H1 (cell line): ENCODE measurements around the gene ZNF483. TPM values are rescaled to one million over a fixed set of nuclear protein-coding genes. Genes with fewer than 3 reads are reported as not detected.
A peak's percentile ranks its signal among the peaks of the same experiment; 100 is the strongest.

Source experiments
- CTCF ChIA-PET: fragments of 300-600 bp; sonication (Branson Sonifier 250); formaldehyde crosslinking; loops from one replicate; lab custom pipeline; 2021; ENCODE audit not compliant: partially characterized antibody; lab: Charles Lee
- POLR2A ChIA-PET: fragments of 300-600 bp; sonication (Branson Sonifier 250); formaldehyde crosslinking; loops from one replicate; lab custom pipeline; 2021; ENCODE audit warnings: inconsistent platforms; ENCODE audit not compliant: partially characterized antibody; lab: Charles Lee
- DNase-seq, 2 experiments: peaks; one replicate each; pipeline versions ENCODE4 v3.0.0 to v3.0.0-alpha.2; 2010 to 2022; ENCODE audit warnings: low spot score in 2 of 2, low read depth in 1 of 2, mixed read lengths in 1 of 2
- FAIRE-seq: peaks from 2 replicates; lab custom pipeline; 2011; peaks lifted over from hg19 to GRCh38; lab: Jason Lieb, UNC
- H2AFZ ChIP-seq: 2 replicates; pipeline ENCODE4 v1.8.1; 2012; ENCODE audit warnings: low read length, inconsistent platforms
- H2AK5ac ChIP-seq: 2 replicates; pipeline ENCODE4 v1.6.1; 2013; ENCODE audit warnings: low read depth, low read length
- H2BK120ac ChIP-seq: replicated peaks from 2 replicates; pipeline ENCODE3; 2013; ENCODE audit warnings: low read depth, low read length, inconsistent platforms
- H2BK12ac ChIP-seq: 2 replicates; pipeline ENCODE4 v1.6.1; 2013; ENCODE audit warnings: low read depth, low read length
- H2BK15ac ChIP-seq: 2 replicates; pipeline ENCODE4 v1.6.1; 2013; ENCODE audit warnings: low read length
- H2BK20ac ChIP-seq: 2 replicates; pipeline ENCODE4 v1.6.1; 2013; ENCODE audit warnings: low read length
- H2BK5ac ChIP-seq: 2 replicates; pipeline ENCODE4 v1.6.1; 2013; ENCODE audit warnings: low read depth, low read length
- H3K14ac ChIP-seq: 2 replicates; pipeline ENCODE4 v1.6.1; 2013; ENCODE audit warnings: inconsistent platforms; ENCODE audit not compliant: insufficient read length
- H3K18ac ChIP-seq: 2 replicates; pipeline ENCODE4 v1.6.1; 2013; ENCODE audit warnings: low read length; ENCODE audit errors: extremely low read depth
- H3K23ac ChIP-seq: 2 replicates; pipeline ENCODE4 v1.6.1; 2013; ENCODE audit warnings: inconsistent platforms; ENCODE audit not compliant: insufficient read length
- H3K23me2 ChIP-seq: 2 replicates; pipeline ENCODE4 v1.6.1; 2013; ENCODE audit warnings: low read depth, low read length
- H3K27ac ChIP-seq: 2 replicates; pipeline ENCODE4 v1.6.1; 2011; ENCODE audit warnings: low read depth, low read length, inconsistent platforms
- H3K27me3 ChIP-seq, 4 experiments: replicated peaks in 1 of 4; 1 replicate in 1 of 4; 2 replicates in 3 of 4; pipeline versions ENCODE4 v1.6.1 to v1.8.1; 2011 to 2013; ENCODE audit warnings: low read length in 3 of 4, mild to moderate bottlenecking in 3 of 4, inconsistent platforms in 2 of 4, mixed read lengths in 2 of 4, moderate library complexity in 1 of 4; ENCODE audit not compliant: control insufficient read depth in 3 of 4, insufficient read depth in 3 of 4; ENCODE audit errors: extremely low read depth in 1 of 4
- H3K36me3 ChIP-seq, 4 experiments: 2 replicates each; pipeline versions ENCODE4 v1.6.1 to v1.8.1; 2011 to 2013; ENCODE audit warnings: mild to moderate bottlenecking in 4 of 4, low read length in 3 of 4, moderate library complexity in 2 of 4, control low read depth in 1 of 4, inconsistent platforms in 1 of 4; ENCODE audit not compliant: insufficient read depth in 4 of 4, control insufficient read depth in 2 of 4
- H3K4ac ChIP-seq: replicated peaks from 2 replicates; pipeline ENCODE3; 2013; ENCODE audit warnings: low read length, low read depth, mixed read lengths, inconsistent platforms; ENCODE audit not compliant: insufficient read length
- H3K4me1 ChIP-seq, 4 experiments: replicated peaks in 1 of 4; 1 replicate in 1 of 4; 2 replicates in 3 of 4; pipeline versions ENCODE4 v1.6.1 to v1.8.1; 2011 to 2013; ENCODE audit warnings: low read length in 3 of 4, inconsistent platforms in 2 of 4, mixed read lengths in 1 of 4; ENCODE audit not compliant: insufficient read depth in 4 of 4, control insufficient read depth in 3 of 4
- H3K4me2 ChIP-seq, 2 experiments: 2 replicates each; pipeline versions ENCODE4 v1.6.1 to v1.8.1; 2011 to 2013; ENCODE audit warnings: low read depth in 2 of 2, low read length in 2 of 2, control low read depth in 1 of 2, inconsistent platforms in 1 of 2, mild to moderate bottlenecking in 1 of 2; ENCODE audit not compliant: insufficient read depth in 1 of 2
- H3K4me3 ChIP-seq, 4 experiments: fragments of 200-600, 300-600 bp in 1 of 4; sonication (generic), shearing (Covaris generic), sonication (Bioruptor Twin) in 1 of 4; 2 replicates each; pipeline versions ENCODE4 v1.5.1 to v1.8.1; 2011 to 2016; ENCODE audit warnings: low read length in 4 of 4, low read depth in 3 of 4, control low read depth in 2 of 4, inconsistent platforms in 2 of 4, mild to moderate bottlenecking in 2 of 4, mixed read lengths in 1 of 4, moderate library complexity in 1 of 4; ENCODE audit not compliant: insufficient read depth in 2 of 4; ENCODE audit errors: extremely low read depth in 1 of 4
- H3K56ac ChIP-seq: replicated peaks from 2 replicates; pipeline ENCODE3; 2013; ENCODE audit warnings: low read depth, mild to moderate bottlenecking, mixed read lengths, low read length, inconsistent platforms; ENCODE audit not compliant: insufficient read length
- H3K79me1 ChIP-seq: 2 replicates; pipeline ENCODE4 v1.6.1; 2013; ENCODE audit warnings: low read depth, low read length, control low read depth
- H3K79me2 ChIP-seq, 2 experiments: 2 replicates each; pipeline versions ENCODE4 v1.6.1 to v1.8.1; 2012 to 2013; ENCODE audit warnings: low read length in 2 of 2, mild to moderate bottlenecking in 2 of 2, inconsistent platforms in 1 of 2; ENCODE audit not compliant: insufficient read depth in 2 of 2, control insufficient read depth in 1 of 2
- H3K9ac ChIP-seq, 4 experiments: replicated peaks in 1 of 4; 1 replicate in 1 of 4; 2 replicates in 3 of 4; pipeline versions ENCODE4 v1.6.1 to v1.8.1; 2011 to 2013; ENCODE audit warnings: low read depth in 3 of 4, low read length in 3 of 4, control low read depth in 2 of 4, mild to moderate bottlenecking in 2 of 4, moderate library complexity in 2 of 4, inconsistent platforms in 1 of 4; ENCODE audit errors: extremely low read depth in 1 of 4
- H3K9me3 ChIP-seq, 2 experiments: 2 replicates each; pipeline versions ENCODE4 v1.6.1 to v1.8.1; 2012 to 2013; ENCODE audit warnings: mild to moderate bottlenecking in 2 of 2, moderate library complexity in 2 of 2, control low read depth in 1 of 2, inconsistent platforms in 1 of 2, low read depth in 1 of 2, low read length in 1 of 2, mixed read lengths in 1 of 2; ENCODE audit not compliant: insufficient read depth in 2 of 2
- H4K20me1 ChIP-seq, 2 experiments: replicated peaks in 1 of 2; 2 replicates each; pipeline versions ENCODE3 to v1.8.1; 2011 to 2013; ENCODE audit warnings: inconsistent platforms in 2 of 2, low read length in 2 of 2, mild to moderate bottlenecking in 1 of 2; ENCODE audit not compliant: insufficient read depth in 2 of 2, control insufficient read depth in 1 of 2
- H4K5ac ChIP-seq: 2 replicates; pipeline ENCODE4 v1.6.1; 2013; ENCODE audit warnings: low read length, low read depth, mixed read lengths, inconsistent platforms; ENCODE audit not compliant: insufficient read length
- H4K8ac ChIP-seq: 2 replicates; pipeline ENCODE4 v1.8.0; 2013; ENCODE audit warnings: mild to moderate bottlenecking, moderate library complexity, low read length, inconsistent platforms; ENCODE audit not compliant: insufficient read depth; ENCODE audit errors: extremely low read depth
- H4K91ac ChIP-seq: replicated peaks from 2 replicates; pipeline ENCODE3; 2013; ENCODE audit warnings: low read length, mixed read lengths, inconsistent platforms; ENCODE audit not compliant: insufficient read length
- ASH2L ChIP-seq: fragments of 200-600, 300-600 bp; sonication (generic); IDR thresholded peaks from one replicate; pipeline ENCODE4 v1.7.1; 2017; ENCODE audit warnings: low read length
- ATF2 ChIP-seq: IDR thresholded peaks from 2 replicates; pipeline ENCODE4 v1.6.1; 2012; ENCODE audit warnings: low read length, inconsistent platforms
- KDM1A ChIP-seq: fragments of 200-600, 300-600 bp; sonication (generic); IDR thresholded peaks from 2 replicates; pipeline ENCODE4 v1.7.1; 2016; ENCODE audit warnings: mild to moderate bottlenecking, low read length, borderline replicate concordance
- NRF1 ChIP-seq: IDR thresholded peaks from 2 replicates; pipeline ENCODE4 v1.6.1; 2011; ENCODE audit warnings: mild to moderate bottlenecking, low read depth, low read length, improper control_type of control experiment
- SP4 ChIP-seq: IDR thresholded peaks from 2 replicates; pipeline ENCODE4 v1.6.1; 2012; ENCODE audit warnings: low read length, inconsistent platforms
- SUZ12 ChIP-seq: fragments of 200-600 bp; sonication (generic); IDR thresholded peaks from 2 replicates; pipeline ENCODE4 v1.6.1; 2012; ENCODE audit warnings: mild to moderate bottlenecking, inconsistent platforms, low read length, moderate library complexity, mixed read lengths
- TAF1 ChIP-seq: IDR thresholded peaks from 2 replicates; pipeline ENCODE4 v1.6.1; 2011; ENCODE audit warnings: mild to moderate bottlenecking, low read depth, low read length
- TBP ChIP-seq: IDR thresholded peaks from 2 replicates; pipeline ENCODE4 v1.6.1; 2011; ENCODE audit warnings: low read depth, low read length, improper control_type of control experiment
- WGBS, 2 experiments: shearing (Covaris generic) in 1 of 2; methylation state at CpG; one replicate each; pipeline versions ENCODE4 v1.1.6 to v1.1.7; 2013 to 2015; ENCODE audit warnings: low lambda C conversion rate in 2 of 2, mixed read lengths in 2 of 2, inconsistent platforms in 1 of 2, low coverage in 1 of 2, missing lambda C conversion rate in 1 of 2; ENCODE audit not compliant: insufficient replicate concordance in 2 of 2, insufficient coverage in 1 of 2, insufficient read length in 1 of 2; ENCODE audit errors: extremely low coverage in 1 of 2, missing lambda C conversion rate in 1 of 2; 5-methylcytosine and 5-hydroxymethylcytosine counted together
- polyA plus RNA-seq, 7 experiments: library from polyadenylated mRNA; depleted of rRNA in 3 of 7; stranded (reverse) in 5 of 7; unstranded in 2 of 7; fragments of >200 nt in 5 of 7; fragments of 200-250 nt in 2 of 7; gene quantifications; 1 replicate in 5 of 7; 2 replicates in 1 of 7; 4 replicates in 1 of 7; pipeline versions ENCODE4 v1.2.1 to v1.2.3, GENCODE V29; 2011 to 2013; ENCODE audit warnings: missing spikeins in 2 of 7, mixed read lengths in 2 of 7
- total RNA-seq: library from RNA; stranded (reverse); fragmentation: NEBNext Ultra II Directional; extraction: Animal tissue kit (Norgen Biotek cat#: 25700); gene quantifications from 2 replicates; pipeline ENCODE4 v1.2.1, GENCODE V29; 2021

Gene ZNF483
- total and polyA plus RNA-seq, 2 of the 8 experiments (the other 6 are each of a cell fraction or from before 2014, with no cell fraction given) = 4.8 to 83.8 TPM

GRCh38 chr9:111599092-111599954, 74.3 kb downstream of the ZNF483 start, which contains the start of gene PTGR1:
PTGR1 (minus strand) TSS chr9:111599647; CDS start chr9:111597422, 2,225 bp downstream.
- no peak within 1 kb of the TSS for H3K27ac ChIP-seq
- no peak within 1 kb of the TSS for H3K56ac ChIP-seq
- 1% methylated on average over 31 of the region's 64 CpGs; no CpG with 5 or more reads in 1 of the 2 experiments for WGBS, 2 experiments
- H2AFZ ChIP-seq = peak within 1 kb of the TSS; percentile 74
- ChIA-PET CTCF (interaction anchor here (1.0 to 3.1 kb wide), 14 partner anchors 9 to 476 kb away, joined by 3 to 42 read pairs (median 4); no protein-coding TSS in a partner anchor), POLR2A (interaction anchor here (0.6 to 3.7 kb wide), 12 partner anchors 11 to 116 kb away, joined by 3 to 27 read pairs (median 3); partner anchors contain the start of genes DNAJC25 and ZNF483)
- no peak within 1 kb of the TSS for H3K14ac ChIP-seq
- FAIRE-seq (no peak), DNase-seq (peak; percentile 29 to 83)
- H3K4me1 ChIP-seq = no peaks in the 10 kb centered on the region
- 0 out of 2 replicates have a peak within 1 kb of the TSS, but pooled peaks have one; percentile 65 for H2BK15ac ChIP-seq
- no peak within 1 kb of the TSS for H2BK120ac ChIP-seq
- H3K18ac ChIP-seq = peak within 1 kb of the TSS; percentile 41; the same call in 1 of the 2 replicates
- H4K91ac ChIP-seq = no peak within 1 kb of the TSS
- H3K4ac ChIP-seq = no peak within 1 kb of the TSS
- no peak within 1 kb of the TSS for H3K23ac ChIP-seq
- no peaks in the 10 kb centered on the region for H3K9me3 ChIP-seq
- peaks cover 0 to 7% (median 5%) of the 10 kb centered on the region in 4 experiments; a peak in 2 of 7 replicates for H3K27me3 ChIP-seq
- H2BK5ac ChIP-seq = no peak within 1 kb of the TSS
- no peak within 1 kb of the TSS for H2AK5ac ChIP-seq
- no peaks in the 10 kb centered on the region for H3K79me2 ChIP-seq
- peaks cover 17% of the 10 kb centered on the region for H3K23me2 ChIP-seq
- H4K8ac ChIP-seq = no peak within 1 kb of the TSS
- H3K4me2 ChIP-seq = peak within 1 kb of the TSS; percentile 84 to 95
- H4K5ac ChIP-seq = no peak within 1 kb of the TSS
- peaks cover 0 to 12% (median 5%) of the 10 kb centered on the region in 4 experiments; a peak in 4 of 8 replicates for H3K36me3 ChIP-seq
- peak within 1 kb of the TSS; percentile 42 to 99 (median 80) for H3K4me3 ChIP-seq
- H4K20me1 ChIP-seq = no peaks in the 10 kb centered on the region
- no peaks in the 10 kb centered on the region for H3K79me1 ChIP-seq
- no peak within 1 kb of the TSS; the same call in 1 of the 2 replicates for H2BK12ac ChIP-seq
- 0 out of 2 replicates have a peak within 1 kb of the TSS, but pooled peaks have one; percentile 43 for H2BK20ac ChIP-seq
- peak within 1 kb of the TSS in 2 of 4 experiments; percentile 25 to 43; a peak in 3 of 7 replicates for H3K9ac ChIP-seq
- no peak for TF ChIP-seq NRF1
- TF ChIP-seq ASH2L = peak; percentile 64
- no peak for TF ChIP-seq SP4
- 0 out of 2 replicates have a peak, but pooled peaks have one; percentile 24 for TF ChIP-seq TAF1
- TF ChIP-seq KDM1A = no peak
- no peak; the same call in 1 of the 2 replicates for TF ChIP-seq TBP
- no peak for TF ChIP-seq ATF2
- 0 out of 2 replicates have a peak, but pooled peaks have one; percentile 18 for TF ChIP-seq SUZ12
